ENCODE data around the gene TMEM253.

- TF ChIP-seq CTCF (IDR thresholded peaks at IDR 0.05): peak; percentile 31 to 65 (median 54)
- no peak for TF ChIP-seq POLR2A (IDR thresholded peaks at IDR 0.05)
Measured at GRCh38 chr14:21068521-21069387, 32.1 kb upstream of the TMEM253 start.

All from Peyer's patch (tissue), 4 donors.